DND-41 (cell line): Measurements from ENCODE around the gene SPAST.
"Not testable (repeated sequence)": the region's sequence is repeated elsewhere in the genome, so short reads cannot be mapped to it uniquely, and the experiment has no call there.

Experiments used
- ATAC-seq: fragments of 200-7000 bp; cut with Tn5 transposase; 3 replicates; pipeline ENCODE4 v1.9.1; 2021; ENCODE audit warnings: low read depth; ENCODE audit not compliant: insufficient read depth
- DNase-seq: peaks from one replicate; pipeline ENCODE4 v3.0.0-alpha.2; 2020
- H2AFZ ChIP-seq: 2 replicates; pipeline ENCODE4 v1.6.0; 2012; ENCODE audit warnings: low read depth, low read length
- H3K27ac ChIP-seq: 2 replicates; pipeline ENCODE4 v1.5.1; 2012; ENCODE audit warnings: low read length, inconsistent platforms
- H3K27me3 ChIP-seq: fragments of 200-600 bp; sonication (generic); 2 replicates; pipeline ENCODE4 v1.6.0; 2012; ENCODE audit warnings: low read length, mild to moderate bottlenecking, inconsistent platforms; ENCODE audit not compliant: insufficient read depth, poor library complexity
- H3K36me3 ChIP-seq: 2 replicates; pipeline ENCODE4 v1.5.1; 2012; ENCODE audit warnings: low read length, inconsistent platforms; ENCODE audit not compliant: insufficient read depth
- H3K4me1 ChIP-seq: 2 replicates; pipeline ENCODE4 v1.5.1; 2012; ENCODE audit warnings: mild to moderate bottlenecking, low read length; ENCODE audit not compliant: insufficient read depth
- H3K4me2 ChIP-seq: 2 replicates; pipeline ENCODE4 v1.6.0; 2012; ENCODE audit warnings: mild to moderate bottlenecking, moderate library complexity, low read length, inconsistent platforms; ENCODE audit not compliant: insufficient read depth
- H3K4me3 ChIP-seq, 2 experiments: fragments of 200-600 bp in 1 of 2; shearing (Covaris generic) in 1 of 2; 2 replicates each; pipeline ENCODE4 v1.5.1; 2012 to 2016; ENCODE audit warnings: inconsistent platforms in 2 of 2, low read length in 2 of 2, mild to moderate bottlenecking in 2 of 2, low read depth in 1 of 2, moderate library complexity in 1 of 2
- H3K79me2 ChIP-seq: 2 replicates; pipeline ENCODE4 v1.6.0; 2012; ENCODE audit warnings: low read length, inconsistent platforms; ENCODE audit not compliant: insufficient read depth
- H3K9ac ChIP-seq: 2 replicates; pipeline ENCODE4 v1.6.0; 2012; ENCODE audit warnings: low read depth, mild to moderate bottlenecking, inconsistent platforms, low read length, moderate library complexity
- H3K9me3 ChIP-seq: 2 replicates; pipeline ENCODE4 v1.5.1; 2012; ENCODE audit warnings: low read length, moderate library complexity, mild to moderate bottlenecking, inconsistent platforms; ENCODE audit not compliant: insufficient read depth, severe bottlenecking
- H4K20me1 ChIP-seq: 2 replicates; pipeline ENCODE4 v1.6.0; 2012; ENCODE audit warnings: low read length; ENCODE audit not compliant: insufficient read depth
- EZH2 ChIP-seq: IDR thresholded peaks from 3 replicates; pipeline ENCODE4 v1.6.1; 2012; ENCODE audit warnings: borderline replicate concordance, low read depth, mild to moderate bottlenecking, moderate library complexity, low read length, inconsistent platforms; ENCODE audit not compliant: severe bottlenecking
- TF ChIP-seq, protein P1 (sequence below): IDR thresholded peaks from 2 replicates; pipeline ENCODE4 v1.5.1; 2012; ENCODE audit warnings: borderline replicate concordance, low read length, moderate library complexity, mild to moderate bottlenecking; ENCODE audit not compliant: poor library complexity, severe bottlenecking; ENCODE audit errors: extremely low read depth

Gene SPAST

DNA sequence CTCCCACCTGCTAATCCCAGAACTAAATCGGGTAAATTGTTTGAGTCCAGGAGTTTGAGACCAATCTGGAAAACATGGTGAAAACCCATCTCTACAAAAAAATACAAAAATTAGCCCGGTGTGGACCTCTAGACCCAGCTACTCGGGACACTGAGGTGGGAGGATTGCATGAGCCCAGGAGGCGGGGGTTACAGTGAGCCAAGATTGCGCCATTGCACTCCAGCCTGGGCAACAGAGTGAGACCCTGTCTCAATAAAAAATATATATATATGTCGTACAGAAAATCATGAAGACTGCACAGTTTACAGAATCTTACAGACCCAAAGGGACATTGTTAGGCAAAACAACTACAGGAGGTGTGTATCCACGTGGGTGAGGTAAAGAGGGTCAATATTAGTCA lies 19.8 kb upstream of the SPAST start:
- Histone ChIP-seq H3K4me1 (peaks cover 16% of the 10 kb centered on the region), H4K20me1 (no peaks in the 10 kb centered on the region), H3K9me3 (no peaks in the 10 kb centered on the region), H3K9ac (no peak overlapping the region), H3K27ac (no peak overlapping the region), H2AFZ (no peak overlapping the region), H3K27me3 (no peaks in the 10 kb centered on the region), H3K4me3 (no peak overlapping the region), H3K36me3 (no peaks in the 10 kb centered on the region), H3K4me2 (no peak overlapping the region), H3K79me2 (peaks cover 10% of the 10 kb centered on the region)
- DNase-seq (no peak), ATAC-seq (no peak)
- TF ChIP-seq, protein P1, sequence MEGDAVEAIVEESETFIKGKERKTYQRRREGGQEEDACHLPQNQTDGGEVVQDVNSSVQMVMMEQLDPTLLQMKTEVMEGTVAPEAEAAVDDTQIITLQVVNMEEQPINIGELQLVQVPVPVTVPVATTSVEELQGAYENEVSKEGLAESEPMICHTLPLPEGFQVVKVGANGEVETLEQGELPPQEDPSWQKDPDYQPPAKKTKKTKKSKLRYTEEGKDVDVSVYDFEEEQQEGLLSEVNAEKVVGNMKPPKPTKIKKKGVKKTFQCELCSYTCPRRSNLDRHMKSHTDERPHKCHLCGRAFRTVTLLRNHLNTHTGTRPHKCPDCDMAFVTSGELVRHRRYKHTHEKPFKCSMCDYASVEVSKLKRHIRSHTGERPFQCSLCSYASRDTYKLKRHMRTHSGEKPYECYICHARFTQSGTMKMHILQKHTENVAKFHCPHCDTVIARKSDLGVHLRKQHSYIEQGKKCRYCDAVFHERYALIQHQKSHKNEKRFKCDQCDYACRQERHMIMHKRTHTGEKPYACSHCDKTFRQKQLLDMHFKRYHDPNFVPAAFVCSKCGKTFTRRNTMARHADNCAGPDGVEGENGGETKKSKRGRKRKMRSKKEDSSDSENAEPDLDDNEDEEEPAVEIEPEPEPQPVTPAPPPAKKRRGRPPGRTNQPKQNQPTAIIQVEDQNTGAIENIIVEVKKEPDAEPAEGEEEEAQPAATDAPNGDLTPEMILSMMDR, result no peak
- TF ChIP-seq EZH2, result no peak

DNA sequence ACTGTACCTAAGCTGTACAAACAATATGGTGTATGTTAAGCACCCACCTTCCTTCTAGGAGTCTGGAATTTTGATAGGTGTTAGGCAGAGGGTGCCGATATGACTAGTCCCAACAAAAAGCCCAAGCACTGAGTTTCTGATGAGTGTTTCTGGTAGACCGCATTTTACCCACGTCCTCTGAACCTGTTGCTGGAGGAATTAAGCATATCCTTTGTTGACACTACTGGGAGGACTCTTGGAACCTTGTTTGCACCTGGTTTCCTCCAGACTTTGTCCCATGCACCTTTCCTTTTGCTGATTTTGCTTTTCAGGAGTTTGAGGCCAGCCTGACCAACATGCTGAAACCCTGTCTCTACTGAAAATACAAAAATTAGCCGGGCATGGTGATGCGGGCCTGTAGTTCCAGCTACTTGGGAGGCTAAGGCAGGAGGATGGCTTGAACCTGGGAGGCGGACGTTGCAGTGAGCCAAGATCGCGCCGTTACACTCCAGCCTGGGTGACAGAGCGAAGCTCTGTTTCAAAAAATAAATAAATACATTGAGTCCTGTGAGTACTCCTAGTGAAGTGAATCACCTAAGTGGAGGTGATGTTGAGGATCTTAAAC lies 11.4 kb upstream of the SPAST start:
- Histone ChIP-seq H2AFZ (no peak overlapping the region), H3K4me2 (no peak overlapping the region), H3K9me3 (no peaks in the 10 kb centered on the region), H3K9ac (no peak overlapping the region), H3K4me3 (no peak overlapping the region), H3K27ac (no peak overlapping the region), H3K79me2 (no peaks in the 10 kb centered on the region), H3K27me3 (no peaks in the 10 kb centered on the region), H3K36me3 (no peaks in the 10 kb centered on the region), H3K4me1 (no peaks in the 10 kb centered on the region), H4K20me1 (no peaks in the 10 kb centered on the region)
- TF ChIP-seq, protein P1, result no peak
- no peak for TF ChIP-seq EZH2
- ATAC-seq (peak; percentile 24; the same call in 1 of the 3 replicates), DNase-seq (no peak)

DNA sequence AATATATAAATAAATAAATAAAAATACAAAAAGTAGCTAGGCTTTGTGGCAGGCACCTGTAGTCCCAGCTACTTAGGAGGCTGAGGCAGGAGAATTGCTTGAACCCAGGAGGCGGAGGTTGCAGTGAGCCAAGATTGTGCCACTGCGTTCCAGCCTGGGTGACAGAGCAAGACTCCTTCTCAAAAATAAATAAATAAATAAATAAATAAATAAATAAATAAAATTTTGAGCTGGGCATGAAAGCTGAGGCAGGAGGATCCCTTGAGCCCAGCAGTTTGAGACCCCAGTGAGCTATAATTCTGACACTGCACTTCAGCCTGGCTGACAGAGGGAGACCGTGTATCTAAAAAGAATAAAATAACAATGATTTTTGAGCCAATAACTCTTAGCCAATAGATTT lies 8.8 kb upstream of the SPAST start:
- H3K27me3 ChIP-seq, H3K4me2 ChIP-seq, H4K20me1 ChIP-seq, H3K79me2 ChIP-seq, H2AFZ ChIP-seq, H3K36me3 ChIP-seq, H3K4me1 ChIP-seq, DNase-seq, H3K27ac ChIP-seq, ATAC-seq, H3K9me3 ChIP-seq, H3K9ac ChIP-seq, H3K4me3 ChIP-seq: not testable (repeated sequence)

DNA sequence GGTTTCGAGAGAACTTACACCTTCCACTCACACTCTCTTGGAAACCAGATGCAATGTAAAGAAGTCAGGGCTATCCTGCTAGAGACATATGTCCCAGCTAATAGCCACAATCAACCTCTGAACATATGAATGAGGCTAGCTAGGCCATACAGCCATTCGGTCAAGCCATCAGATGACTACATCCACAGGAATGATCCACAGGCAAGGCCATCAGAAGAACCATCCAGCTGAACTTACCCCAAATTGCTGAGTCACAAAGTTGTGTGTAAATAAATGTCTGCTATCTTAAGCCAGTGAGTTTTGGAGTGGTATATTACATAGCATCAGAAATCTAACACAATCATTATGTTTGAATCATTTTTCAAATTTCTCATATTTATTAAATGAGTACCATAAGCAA lies 5.2 kb upstream of the SPAST start:
- no peak for TF ChIP-seq EZH2
- TF ChIP-seq, protein P1, result no peak
- Histone ChIP-seq H3K4me2 (no peak overlapping the region), H3K27me3 (no peaks in the 10 kb centered on the region), H3K27ac (no peak overlapping the region), H4K20me1 (no peaks in the 10 kb centered on the region), H3K79me2 (no peaks in the 10 kb centered on the region), H2AFZ (no peak overlapping the region), H3K4me3 (no peak overlapping the region), H3K4me1 (peaks cover 11% of the 10 kb centered on the region), H3K9ac (no peak overlapping the region), H3K9me3 (no peaks in the 10 kb centered on the region), H3K36me3 (no peaks in the 10 kb centered on the region)
- ATAC-seq (no peak), DNase-seq (no peak)
